Endothelial cell (in vitro differentiated cells): ENCODE measurements around the gene PUS1. TPM values are rescaled to one million over a fixed set of nuclear protein-coding genes. Genes with fewer than 3 reads are reported as not detected.

ENCODE experiments used
- DNase-seq: peaks from one replicate; pipeline ENCODE4 v3.0.0; 2021; ENCODE audit warnings: low spot score
- H3K27ac Mint-ChIP-seq: one replicate; pipeline ENCODE4 v1.8.0; 2021; ENCODE audit warnings: mixed read lengths, inconsistent platforms; ENCODE audit not compliant: unreplicated experiment
- H3K27me3 Mint-ChIP-seq: one replicate; pipeline ENCODE4 v1.8.0; 2021; ENCODE audit warnings: mild to moderate bottlenecking, moderate library complexity, mixed read lengths, inconsistent platforms; ENCODE audit not compliant: unreplicated experiment
- H3K36me3 Mint-ChIP-seq: one replicate; pipeline ENCODE4 v1.8.0; 2021; ENCODE audit warnings: mild to moderate bottlenecking, low read depth, mixed read lengths, inconsistent platforms; ENCODE audit not compliant: unreplicated experiment
- H3K4me1 Mint-ChIP-seq: one replicate; pipeline ENCODE4 v1.8.0; 2021; ENCODE audit warnings: mild to moderate bottlenecking, mixed read lengths, inconsistent platforms; ENCODE audit not compliant: unreplicated experiment
- H3K4me3 Mint-ChIP-seq: one replicate; pipeline ENCODE4 v1.8.0; 2021; ENCODE audit warnings: mild to moderate bottlenecking, mixed read lengths, inconsistent platforms; ENCODE audit not compliant: unreplicated experiment
- H3K9me3 Mint-ChIP-seq: one replicate; pipeline ENCODE4 v1.8.0; 2021; ENCODE audit warnings: mixed read lengths, inconsistent platforms; ENCODE audit not compliant: unreplicated experiment
- CTCF ChIP-seq: fragments of 200-600 bp; sonication (generic); IDR thresholded peaks from one replicate; pipeline ENCODE4 v1.5.0; 2021; ENCODE audit warnings: antibody characterized with exemption; ENCODE audit not compliant: unreplicated experiment
- total RNA-seq: library from RNA; stranded (reverse); fragmentation: NEBNext Ultra II Directional; extraction: Animal tissue kit (Norgen Biotek cat#: 25700); gene quantifications from one replicate; pipeline ENCODE4 v1.2.1, GENCODE V29; 2021; ENCODE audit not compliant: unreplicated experiment

The PUS1 gene
- total RNA-seq, 1 donor from 2014 or later: 25.8 TPM

- Mint-ChIP-seq H3K9me3 (no peaks in the 10 kb centered on the region), H3K36me3 (peaks cover 6% of the 10 kb centered on the region), H3K27ac (no peak overlapping the region), H3K27me3 (no peaks in the 10 kb centered on the region), H3K4me1 (peaks cover 5% of the 10 kb centered on the region), H3K4me3 (no peak overlapping the region)
- no peak for DNase-seq
- TF ChIP-seq CTCF: no peak
These were observed 34.3 kb downstream of the PUS1 start for GRCh38 chr12:131963381-131963780.

DNA sequence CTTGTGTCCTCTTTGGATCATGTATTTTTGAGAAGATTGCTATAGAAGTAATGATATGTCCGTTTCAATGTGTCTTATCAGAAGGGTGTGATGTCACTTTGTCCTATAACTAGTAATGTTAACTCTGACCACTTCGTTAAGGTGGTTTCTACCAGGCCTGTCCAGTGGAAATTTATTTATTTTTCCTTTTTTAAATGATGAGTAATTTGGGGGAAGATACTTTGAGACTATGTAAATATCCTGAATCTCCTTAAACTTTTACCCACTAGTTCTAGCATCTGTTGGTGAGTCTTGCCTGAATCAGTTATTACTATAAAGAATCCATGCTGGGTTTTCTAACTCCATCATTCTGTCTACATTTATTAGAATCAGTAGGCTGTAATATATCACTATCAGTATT, 36.0 kb downstream of the PUS1 start:
- H3K36me3 Mint-ChIP-seq: peaks cover 6% of the 10 kb centered on the region
- H3K4me3 Mint-ChIP-seq: no peak overlapping the region
- no peak for TF ChIP-seq CTCF
- no peak for DNase-seq
- no peaks in the 10 kb centered on the region for H3K9me3 Mint-ChIP-seq
- no peaks in the 10 kb centered on the region for H3K27me3 Mint-ChIP-seq
- no peaks in the 10 kb centered on the region for H3K4me1 Mint-ChIP-seq
- no peak overlapping the region for H3K27ac Mint-ChIP-seq

DNA sequence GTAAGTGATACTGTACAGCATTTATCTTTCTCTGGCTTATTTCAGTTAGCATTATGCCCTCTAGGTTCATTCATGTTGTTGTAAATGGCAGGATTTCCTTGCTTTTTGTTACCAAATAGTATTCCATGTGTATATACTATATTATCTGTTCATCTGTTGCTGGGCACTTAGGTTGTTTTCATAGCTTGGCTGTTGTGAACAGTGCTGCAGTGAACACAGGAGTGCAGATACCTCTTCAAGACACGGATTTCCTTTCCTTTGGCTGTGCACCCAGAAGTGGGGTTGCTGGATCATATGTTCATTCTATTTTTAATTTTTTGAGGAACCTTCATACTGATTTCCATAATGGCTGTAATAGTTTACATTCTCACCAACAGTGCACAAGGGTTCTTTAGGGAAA, 42.1 kb downstream of the PUS1 start:
- TF ChIP-seq CTCF: no peak
- H3K27ac Mint-ChIP-seq: peak overlapping the region; percentile 24
- H3K36me3 Mint-ChIP-seq: no peaks in the 10 kb centered on the region
- H3K9me3 Mint-ChIP-seq: no peaks in the 10 kb centered on the region
- H3K4me3 Mint-ChIP-seq: no peak overlapping the region
- DNase-seq: no peak
- H3K27me3 Mint-ChIP-seq: peaks cover 2% of the 10 kb centered on the region
- H3K4me1 Mint-ChIP-seq: no peaks in the 10 kb centered on the region

DNA sequence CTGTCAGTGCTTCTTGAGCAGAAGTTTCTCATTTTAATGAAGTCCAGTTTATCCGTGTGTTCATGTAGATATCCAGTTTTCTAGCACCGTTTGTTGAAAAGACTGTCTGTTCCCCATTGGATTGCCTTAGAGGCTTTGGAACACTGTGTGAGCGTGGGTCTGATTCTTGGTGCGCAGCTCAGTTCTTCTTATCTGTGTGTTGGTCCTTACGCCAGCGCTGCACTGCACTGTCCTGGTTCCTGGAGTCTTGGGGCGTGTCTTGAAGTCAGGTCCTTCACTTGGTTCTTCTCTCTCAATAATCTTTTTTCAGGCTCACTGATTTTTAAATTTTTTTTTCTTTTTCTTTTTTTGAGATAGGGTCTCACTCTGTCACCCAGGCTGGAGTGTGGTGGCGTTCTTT, 46.2 kb downstream of the PUS1 start:
- Mint-ChIP-seq H3K27ac (no peak overlapping the region), H3K36me3 (no peaks in the 10 kb centered on the region), H3K4me1 (peaks cover 9% of the 10 kb centered on the region), H3K9me3 (no peaks in the 10 kb centered on the region), H3K27me3 (peaks cover 3% of the 10 kb centered on the region), H3K4me3 (no peak overlapping the region)
- TF ChIP-seq CTCF: no peak
- DNase-seq: no peak

DNA sequence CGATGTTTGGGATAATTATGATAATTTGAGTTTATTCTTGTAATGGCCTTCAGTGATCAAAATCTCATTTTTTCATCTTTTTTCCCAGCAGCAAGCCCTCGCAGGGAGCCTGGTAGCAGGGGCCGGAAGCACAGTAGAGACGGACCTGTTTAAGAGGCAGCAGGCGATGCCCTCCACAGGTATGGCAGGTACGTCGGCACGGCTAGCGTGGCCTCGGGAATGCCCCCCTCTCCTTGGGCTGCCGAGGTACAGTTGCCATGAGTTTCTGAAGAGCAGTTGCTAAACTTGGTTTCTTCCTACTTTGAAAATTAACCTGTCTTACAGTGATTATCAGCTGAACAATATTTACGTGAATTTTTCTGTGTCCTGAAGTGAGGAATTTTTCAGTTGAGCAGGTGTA, 50.5 kb downstream of the PUS1 start:
- H3K4me1 Mint-ChIP-seq: peaks cover 9% of the 10 kb centered on the region
- H3K27ac Mint-ChIP-seq: no peak overlapping the region
- H3K27me3 Mint-ChIP-seq: peaks cover 1% of the 10 kb centered on the region
- no peak for TF ChIP-seq CTCF
- H3K4me3 Mint-ChIP-seq: no peak overlapping the region
- H3K9me3 Mint-ChIP-seq: no peaks in the 10 kb centered on the region
- H3K36me3 Mint-ChIP-seq: peaks cover 16% of the 10 kb centered on the region
- no peak for DNase-seq
